Body of pancreas (tissue), 4 donors: ENCODE data around the gene PCBP3. TPM values are rescaled to one million over a fixed set of nuclear protein-coding genes. Genes with fewer than 3 reads are reported as not detected.

Experiments used
- ATAC-seq: fragments of 150-250 bp; one replicate; pipeline ENCODE4 v1.9.1; 2016
- DNase-seq, 4 donors: peaks; one replicate each; pipeline ENCODE4 v3.0.0-alpha.2; 2019
- H3K27ac ChIP-seq, 4 donors: fragments of 200-600 bp; sonication (generic); 1 replicate in 3 of 4; 2 replicates in 1 of 4; pipeline versions ENCODE4 v1.5.1 to v1.6.1; 2016 to 2019; ENCODE audit warnings: mild to moderate bottlenecking in 1 of 4, mixed read lengths in 1 of 4, moderate library complexity in 1 of 4
- H3K27me3 ChIP-seq, 2 donors: fragments of 200-600 bp; sonication (generic); one replicate each; pipeline ENCODE4 v1.6.0; 2016; ENCODE audit warnings: mild to moderate bottlenecking in 1 of 2
- H3K36me3 ChIP-seq, 2 donors: fragments of 200-600 bp; sonication (generic); replicated peaks in 1 of 2; 2 replicates each; pipeline ENCODE4 v1.5.1; 2016; ENCODE audit warnings: low read depth in 2 of 2; ENCODE audit not compliant: insufficient read depth in 1 of 2
- H3K4me1 ChIP-seq: fragments of 200-600 bp; sonication (generic); one replicate; pipeline ENCODE4 v1.6.0; 2016
- H3K4me3 ChIP-seq, 2 donors: fragments of 200-600 bp; sonication (generic); 1 replicate in 1 of 2; 2 replicates in 1 of 2; pipeline ENCODE4 v1.5.1; 2016 to 2019
- H3K9me3 ChIP-seq, 3 donors: fragments of 200-600 bp; sonication (generic); 1 replicate in 2 of 3; 2 replicates in 1 of 3; pipeline ENCODE4 v1.5.1; 2016
- POLR2A ChIP-seq, 3 donors: fragments of 450-650 bp; IDR thresholded peaks; one replicate each; pipeline ENCODE4 v1.6.1; 2016; ENCODE audit warnings: antibody characterized with exemption in 3 of 3, mild to moderate bottlenecking in 2 of 3
- WGBS, 2 donors: methylation state at CpG; one replicate each; pipeline ENCODE4 v1.1.5; 2017; 5-methylcytosine and 5-hydroxymethylcytosine counted together
- intact Hi-C: fragments of 100-400 bp; cut with DNase I; formaldehyde crosslinking; loops from one replicate; pipeline ENCODE4 v1.15.1; 2023
- total RNA-seq, 2 donors: library from RNA; depleted of rRNA; stranded (reverse); fragments of >200 nt; gene quantifications; one replicate each; pipeline ENCODE4 v1.1.0, GENCODE V29; 2016
- TF ChIP-seq, protein P1 (sequence below), 7 experiments: fragments of 450-650 bp in 4 of 7; fragments of 200-600 bp in 3 of 7; sonication (generic) in 3 of 7; IDR thresholded peaks; one replicate each; pipeline ENCODE4 v1.5.1; 2016 to 2019; ENCODE audit warnings: antibody characterized with exemption in 7 of 7

The PCBP3 gene
- total RNA-seq, 2 donors from 2014 or later: 1.3 to 4.6 TPM

DNA sequence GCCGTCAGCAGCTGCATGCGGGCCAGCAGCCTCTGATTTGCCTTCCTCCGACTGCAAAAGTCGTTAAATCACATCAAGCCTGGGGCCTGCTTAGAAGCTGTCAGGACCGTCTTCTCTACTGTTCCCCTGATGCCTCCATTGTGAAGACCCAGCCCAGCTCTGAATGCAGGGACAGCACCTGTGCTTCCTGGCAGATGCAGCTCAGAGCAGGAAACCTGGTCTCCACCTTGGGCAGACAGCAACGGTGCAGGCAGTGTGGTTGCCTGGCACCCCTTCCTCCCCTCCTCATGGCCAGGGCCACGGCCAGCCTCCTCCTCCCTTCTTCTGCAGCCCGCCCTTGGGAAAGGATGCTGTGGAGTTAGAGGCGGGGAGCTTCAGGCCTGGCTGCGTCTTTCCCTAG, 245.7 kb downstream of the PCBP3 start:
- Histone ChIP-seq H3K36me3 (no peaks in the 10 kb centered on the region), H3K27ac (no peak overlapping the region), H3K4me1 (no peaks in the 10 kb centered on the region), H3K27me3 (no peaks in the 10 kb centered on the region), H3K4me3 (no peak overlapping the region), H3K9me3 (no peaks in the 10 kb centered on the region)
- no peak for DNase-seq
- 66 to 67% methylated on average over 9 to 10 of the region's 10 CpGs for WGBS, 2 donors
- no peak for ATAC-seq
- TF ChIP-seq POLR2A (IDR thresholded peaks at IDR 0.05): no peak
- TF ChIP-seq, protein P1, sequence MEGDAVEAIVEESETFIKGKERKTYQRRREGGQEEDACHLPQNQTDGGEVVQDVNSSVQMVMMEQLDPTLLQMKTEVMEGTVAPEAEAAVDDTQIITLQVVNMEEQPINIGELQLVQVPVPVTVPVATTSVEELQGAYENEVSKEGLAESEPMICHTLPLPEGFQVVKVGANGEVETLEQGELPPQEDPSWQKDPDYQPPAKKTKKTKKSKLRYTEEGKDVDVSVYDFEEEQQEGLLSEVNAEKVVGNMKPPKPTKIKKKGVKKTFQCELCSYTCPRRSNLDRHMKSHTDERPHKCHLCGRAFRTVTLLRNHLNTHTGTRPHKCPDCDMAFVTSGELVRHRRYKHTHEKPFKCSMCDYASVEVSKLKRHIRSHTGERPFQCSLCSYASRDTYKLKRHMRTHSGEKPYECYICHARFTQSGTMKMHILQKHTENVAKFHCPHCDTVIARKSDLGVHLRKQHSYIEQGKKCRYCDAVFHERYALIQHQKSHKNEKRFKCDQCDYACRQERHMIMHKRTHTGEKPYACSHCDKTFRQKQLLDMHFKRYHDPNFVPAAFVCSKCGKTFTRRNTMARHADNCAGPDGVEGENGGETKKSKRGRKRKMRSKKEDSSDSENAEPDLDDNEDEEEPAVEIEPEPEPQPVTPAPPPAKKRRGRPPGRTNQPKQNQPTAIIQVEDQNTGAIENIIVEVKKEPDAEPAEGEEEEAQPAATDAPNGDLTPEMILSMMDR (IDR thresholded peaks at IDR 0.05): no peak
- intact Hi-C loops: no loop called here

DNA sequence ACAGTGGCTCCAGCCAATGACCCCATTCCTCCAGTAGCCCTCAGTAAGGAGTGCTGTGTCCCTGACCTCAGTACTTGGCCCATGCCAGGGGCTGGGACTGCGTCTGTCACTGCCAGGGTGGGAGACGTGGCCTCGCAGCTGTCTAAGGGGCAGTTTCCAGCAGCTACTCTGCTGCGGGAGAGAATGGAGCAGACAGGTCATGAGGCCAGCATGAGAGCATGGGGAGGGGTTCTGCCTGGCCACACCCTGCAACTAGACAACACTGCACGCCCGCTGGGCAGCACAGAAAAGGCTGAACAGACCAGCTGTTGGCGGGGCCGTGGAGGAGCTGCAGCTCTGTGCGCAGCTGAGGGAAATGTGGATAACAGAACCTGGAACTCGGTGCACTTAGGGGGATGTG, 246.4 kb downstream of the PCBP3 start:
- H3K27ac ChIP-seq: no peak overlapping the region

DNA sequence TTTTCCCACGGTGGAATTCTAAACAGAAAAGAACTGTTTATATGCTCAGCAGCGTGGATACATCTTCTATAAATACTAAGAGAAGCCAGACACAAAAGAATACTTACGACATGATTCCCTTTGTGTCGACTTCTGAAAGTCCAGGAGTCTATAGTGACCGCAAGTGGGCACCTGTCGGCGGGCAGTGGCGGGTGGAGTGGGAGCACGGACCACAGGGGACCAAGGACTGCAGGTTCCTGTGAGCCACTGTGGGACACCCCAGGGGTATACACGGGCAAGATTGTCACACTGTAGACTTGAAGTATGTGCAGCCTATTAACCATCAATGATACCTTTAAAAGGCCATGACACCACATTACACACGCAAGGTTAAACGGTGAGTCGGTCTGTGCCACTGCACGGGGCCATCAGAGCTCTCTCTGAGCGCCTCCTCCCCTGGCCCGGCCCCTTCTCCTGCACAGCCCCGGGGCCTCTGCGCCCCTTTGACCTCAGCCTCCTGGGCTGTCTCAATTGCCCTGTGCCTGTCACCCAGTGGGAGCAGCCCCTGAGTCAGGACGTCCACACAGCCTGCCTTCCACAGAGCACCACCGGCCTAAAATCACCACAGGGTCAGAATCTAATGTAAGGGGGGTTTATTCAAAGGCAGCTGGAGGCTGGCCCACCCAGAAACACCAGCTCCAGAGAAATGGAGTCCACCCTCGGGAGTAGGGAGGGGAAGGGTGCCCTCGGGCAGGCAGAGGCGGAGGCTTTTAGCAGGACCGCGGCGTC, 248.0 kb downstream of the PCBP3 start:
- 52 to 57% methylated on average over 25 to 26 of the region's 26 CpGs for WGBS, 2 donors
- DNase-seq (no peak), ATAC-seq (no peak)
- intact Hi-C loops: no loop called here
- Histone ChIP-seq H3K27ac (no peak overlapping the region), H3K9me3 (no peaks in the 10 kb centered on the region), H3K36me3 (no peaks in the 10 kb centered on the region), H3K4me1 (no peaks in the 10 kb centered on the region), H3K4me3 (no peak overlapping the region), H3K27me3 (no peaks in the 10 kb centered on the region)
- TF ChIP-seq, protein P1 (IDR thresholded peaks at IDR 0.05): no peak
- no peak for TF ChIP-seq POLR2A (IDR thresholded peaks at IDR 0.05)

More for the DNA sequence above, 246.4 kb downstream of the PCBP3 start:
- Histone ChIP-seq H3K4me3 (no peak overlapping the region), H3K9me3 (no peaks in the 10 kb centered on the region), H3K4me1 (no peaks in the 10 kb centered on the region), H3K36me3 (no peaks in the 10 kb centered on the region), H3K27me3 (no peaks in the 10 kb centered on the region)
- TF ChIP-seq, protein P1 (IDR thresholded peaks at IDR 0.05): no peak
- no peak for TF ChIP-seq POLR2A (IDR thresholded peaks at IDR 0.05)
- ATAC-seq (no peak), DNase-seq (no peak)
- intact Hi-C loops: no loop called here
- 63 to 67% methylated on average over 9 to 10 of the region's 10 CpGs for WGBS, 2 donors

DNA sequence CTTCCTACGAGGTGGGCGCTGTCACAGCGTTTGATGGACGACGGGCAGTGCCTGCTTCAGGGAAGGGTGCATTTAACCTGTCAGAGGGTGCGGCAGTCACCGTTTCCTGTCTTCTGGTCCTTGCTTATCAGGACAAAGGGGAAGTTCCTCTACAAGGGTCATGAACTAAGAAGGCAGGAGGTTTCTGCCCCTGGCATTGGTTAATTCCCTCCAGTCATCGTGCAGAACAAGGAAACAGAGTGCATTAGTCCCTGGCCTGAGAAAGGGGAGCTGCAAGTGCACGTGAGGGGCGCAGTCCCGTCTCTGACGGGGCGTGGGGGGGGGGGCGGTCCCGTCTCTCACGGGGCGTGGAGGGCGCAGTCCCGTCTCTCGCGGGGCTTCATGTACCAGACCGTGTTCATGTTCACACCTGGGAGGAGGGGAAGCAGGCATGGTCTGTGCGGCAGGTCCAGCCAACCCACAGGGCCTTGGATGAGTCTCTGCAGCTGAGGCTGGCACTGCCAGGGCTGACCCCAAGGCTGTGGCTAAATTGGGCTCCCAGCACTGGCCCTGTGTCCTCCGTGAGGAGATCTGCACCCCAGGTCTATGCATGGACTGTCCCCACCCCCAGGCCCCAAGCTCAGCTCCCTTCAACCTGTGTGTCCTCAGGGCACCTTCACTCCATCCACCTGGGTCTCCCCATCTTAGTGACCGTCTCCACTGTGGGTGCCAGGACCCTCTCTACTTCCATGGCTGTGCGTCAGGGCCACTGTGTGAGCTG, 248.8 kb downstream of the PCBP3 start:
- WGBS, 2 donors: 32 to 39% methylated on average over 14 to 25 of the region's 26 CpGs
- Histone ChIP-seq H3K36me3 (no peaks in the 10 kb centered on the region), H3K27me3 (no peaks in the 10 kb centered on the region), H3K9me3 (no peaks in the 10 kb centered on the region), H3K27ac (no peak overlapping the region), H3K4me1 (no peaks in the 10 kb centered on the region), H3K4me3 (no peak overlapping the region)
- DNase-seq (peak in 1 of 4 donors; percentile 35), ATAC-seq (no peak)
- intact Hi-C loops: no loop called here
- TF ChIP-seq POLR2A (IDR thresholded peaks at IDR 0.05): no peak
- TF ChIP-seq, protein P1 (IDR thresholded peaks at IDR 0.05): no peak
